ENCODE measurements around the gene ARHGEF12.

The ARHGEF12 gene

DNA sequence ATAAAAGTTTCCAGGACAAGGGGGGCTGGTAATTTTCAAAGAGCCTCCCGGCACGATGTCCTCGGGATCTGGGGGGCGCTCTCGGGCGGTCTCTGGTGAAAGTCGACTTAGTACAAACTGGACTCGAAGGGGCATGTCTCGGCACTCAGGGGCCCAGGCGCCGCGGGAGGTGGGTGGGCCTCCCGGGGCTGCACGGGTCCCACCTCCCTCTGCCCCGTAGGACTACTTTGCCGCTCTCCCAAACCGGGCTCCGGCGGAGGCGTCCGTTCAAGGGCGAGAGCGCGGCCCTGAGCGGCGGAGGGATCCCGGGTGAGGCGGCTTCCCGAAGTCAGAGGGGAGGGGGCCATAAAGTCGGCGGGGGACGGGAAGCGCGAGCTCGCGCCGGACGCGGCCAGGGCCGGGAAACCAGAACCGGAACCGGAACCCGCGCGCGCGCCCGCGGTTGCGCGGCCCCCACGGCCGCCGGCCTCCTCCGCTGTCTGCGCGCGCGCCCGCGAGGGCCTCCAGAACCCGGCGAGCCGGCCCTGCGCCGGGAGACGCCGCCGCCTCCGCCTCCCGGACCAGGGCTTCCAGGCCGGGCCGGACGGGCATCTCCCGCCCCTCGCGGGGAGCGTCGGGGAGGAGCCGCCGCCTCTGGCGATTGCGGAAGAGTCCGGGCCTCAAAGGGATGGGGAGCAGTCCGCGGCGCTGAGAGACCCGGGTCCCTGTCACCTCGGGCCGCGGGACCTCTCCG lies at the start of gene ARHGEF12:
TSS of gene ARHGEF12 (plus strand) at position 506 of the 733 bp plus-strand sequence. CDS start 831 bp downstream, outside the sequence.
- DNase-seq, result peak; percentile 77

DNA sequence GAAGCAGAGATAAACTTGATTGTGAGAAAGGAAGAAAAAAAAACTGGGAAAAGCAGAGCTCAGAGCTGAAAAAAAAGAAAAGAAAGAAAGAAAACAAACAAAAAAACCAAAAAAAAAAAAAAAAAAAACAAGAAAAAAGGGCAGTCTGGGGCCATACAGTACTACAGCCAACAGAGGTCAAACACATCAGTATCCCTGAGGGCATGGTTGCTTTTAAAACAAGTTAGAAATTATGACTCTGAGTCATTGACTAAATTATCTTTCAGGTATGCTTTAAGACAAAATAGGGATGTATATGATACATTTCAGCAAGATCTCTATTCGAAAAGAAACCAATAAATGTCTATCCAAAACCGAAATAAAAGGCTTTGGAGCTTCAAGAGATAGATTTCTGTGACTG lies 48.2 kb upstream of the ARHGEF12 start:
- no peak for DNase-seq

DNA sequence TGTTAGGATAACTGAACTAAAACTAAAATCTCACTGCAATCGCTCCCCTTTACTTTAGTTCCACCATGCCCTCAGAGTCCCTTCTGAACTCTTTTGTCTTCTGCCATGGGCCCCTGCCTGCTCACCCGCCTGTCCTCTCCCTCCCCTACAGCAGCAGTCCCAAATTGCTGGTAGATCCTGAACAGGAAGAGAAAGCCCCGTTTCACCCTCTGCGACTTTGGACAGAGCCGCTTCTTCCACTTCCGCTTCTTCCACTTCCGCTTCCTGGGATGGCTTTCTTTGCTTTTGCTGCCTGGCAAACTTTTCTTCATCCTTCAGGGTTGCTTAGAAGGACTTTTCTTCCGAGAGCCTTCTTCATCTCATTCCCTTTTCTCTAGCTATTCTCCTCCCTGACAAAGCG lies 46.8 kb upstream of the ARHGEF12 start:
- no peak for DNase-seq

- DNase-seq, result no peak
Observed at GRCh38 chr11:120290956-120291355, 45.3 kb upstream of the ARHGEF12 start.

DNA sequence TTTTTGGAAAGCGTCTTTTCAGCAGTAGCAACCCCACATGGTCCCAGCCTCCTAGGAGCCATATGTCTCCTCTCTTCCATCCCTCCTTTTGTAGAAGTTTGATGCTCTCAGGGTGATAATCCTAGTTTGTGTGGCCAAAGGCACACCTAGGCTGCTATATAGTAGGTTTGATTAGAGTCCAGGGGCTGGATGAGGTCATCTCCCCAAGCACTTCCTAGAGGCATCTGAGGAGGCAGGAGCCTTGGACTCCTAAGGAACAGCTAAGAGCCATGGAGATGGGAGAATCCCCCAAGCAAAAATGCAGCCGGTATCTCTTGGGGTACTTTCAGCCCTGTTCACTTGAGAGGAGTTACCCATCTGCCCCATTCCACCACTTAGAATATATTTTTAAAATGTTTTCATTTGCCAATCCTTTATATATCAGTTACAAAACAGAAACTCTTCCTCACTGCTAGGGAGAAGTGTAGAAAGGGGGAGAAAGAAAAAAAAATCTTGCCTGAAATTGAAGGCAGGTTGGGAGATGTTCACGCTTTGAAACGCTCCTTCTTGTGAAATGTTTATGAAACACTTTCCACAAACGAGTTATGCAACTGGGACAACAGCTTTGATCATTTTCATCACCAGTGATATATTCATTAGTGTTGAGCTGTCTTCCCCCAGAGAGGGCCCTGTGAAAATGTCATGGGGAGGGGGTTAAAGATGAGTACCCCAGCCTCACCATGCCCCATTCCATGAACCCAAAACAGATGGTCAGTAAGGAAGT lies 43.0 kb upstream of the ARHGEF12 start:
- no peak for DNase-seq

DNA sequence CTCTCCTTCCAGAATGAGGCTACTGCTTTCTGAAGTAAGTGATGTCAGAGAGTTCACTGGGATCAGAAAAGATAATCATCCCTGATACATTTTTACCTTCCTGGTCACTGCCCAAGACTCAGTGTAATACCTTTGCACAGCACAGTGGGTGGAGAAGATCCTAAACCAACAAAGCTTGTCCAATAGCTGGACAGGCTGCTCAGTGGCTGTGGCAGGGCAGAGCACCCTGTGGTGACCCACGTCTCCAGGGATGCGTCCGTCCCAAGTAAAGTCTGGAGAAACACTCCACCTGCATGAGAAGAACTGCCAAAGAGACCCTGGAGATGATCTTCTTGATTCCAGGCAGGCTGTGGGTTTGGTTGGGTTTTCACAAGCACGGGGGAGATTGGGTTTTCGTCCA lies 42.1 kb upstream of the ARHGEF12 start:
- no peak for DNase-seq

GRCh38 chr11:120295099-120295498 lies 41.1 kb upstream of the ARHGEF12 start:
- no peak for DNase-seq

DNA sequence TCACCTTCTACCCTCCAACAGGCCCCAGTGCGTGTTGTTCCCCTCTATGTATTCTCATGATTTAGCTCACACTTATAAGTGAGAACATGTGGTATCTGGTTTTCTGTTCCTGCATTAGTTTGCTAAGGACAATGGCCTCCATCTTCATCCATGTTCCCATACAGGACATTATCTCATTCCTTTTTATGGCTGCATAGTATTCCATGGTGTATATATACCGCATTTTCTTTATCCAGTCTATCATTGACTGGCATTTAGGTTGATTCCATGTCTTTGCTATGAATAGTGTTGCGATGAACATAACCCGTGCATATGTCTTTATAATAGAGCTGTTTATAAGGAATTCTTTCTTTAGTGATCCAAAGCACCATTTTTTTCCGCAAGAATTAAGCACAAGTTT lies 39.7 kb upstream of the ARHGEF12 start:
- DNase-seq, result no peak

- DNase-seq, result no peak
Observed at GRCh38 chr11:120298461-120298860, 37.8 kb upstream of the ARHGEF12 start.

- no peak for DNase-seq
Observed at GRCh38 chr11:120302001-120302805, 34.0 kb upstream of the ARHGEF12 start.

- peak; percentile 47 for DNase-seq
Observed at GRCh38 chr11:120303004-120303637, 33.1 kb upstream of the ARHGEF12 start.

GRCh38 chr11:120304526-120304925 lies 31.7 kb upstream of the ARHGEF12 start:
- no peak for DNase-seq

- DNase-seq, result no peak
Observed at GRCh38 chr11:120305286-120305685, 30.9 kb upstream of the ARHGEF12 start.

- peak; percentile 48 for DNase-seq
Observed at GRCh38 chr11:120306519-120307242, 29.5 kb upstream of the ARHGEF12 start.

- DNase-seq, result no peak
Observed at GRCh38 chr11:120307476-120307875, 28.7 kb upstream of the ARHGEF12 start.

DNA sequence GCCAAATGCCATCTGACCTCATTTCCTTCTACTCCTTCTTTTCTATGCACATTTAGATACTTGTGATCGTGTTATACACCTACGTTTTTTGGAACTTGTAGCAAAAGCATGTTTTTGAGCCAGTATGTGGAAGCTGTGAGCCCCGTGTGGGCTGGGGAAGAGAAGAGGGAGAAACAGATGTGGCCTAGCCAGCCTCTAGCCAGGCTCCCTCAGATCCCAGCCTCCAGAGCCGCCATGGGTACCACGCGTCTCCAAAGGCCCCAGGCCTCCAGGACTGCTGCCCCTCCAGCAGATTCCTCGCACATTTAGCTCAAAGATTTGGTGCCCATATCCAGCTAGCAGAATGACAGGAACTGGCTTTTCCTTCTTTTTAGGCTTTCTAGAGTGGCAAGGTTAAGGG lies 28.1 kb upstream of the ARHGEF12 start:
- no peak for DNase-seq

DNA sequence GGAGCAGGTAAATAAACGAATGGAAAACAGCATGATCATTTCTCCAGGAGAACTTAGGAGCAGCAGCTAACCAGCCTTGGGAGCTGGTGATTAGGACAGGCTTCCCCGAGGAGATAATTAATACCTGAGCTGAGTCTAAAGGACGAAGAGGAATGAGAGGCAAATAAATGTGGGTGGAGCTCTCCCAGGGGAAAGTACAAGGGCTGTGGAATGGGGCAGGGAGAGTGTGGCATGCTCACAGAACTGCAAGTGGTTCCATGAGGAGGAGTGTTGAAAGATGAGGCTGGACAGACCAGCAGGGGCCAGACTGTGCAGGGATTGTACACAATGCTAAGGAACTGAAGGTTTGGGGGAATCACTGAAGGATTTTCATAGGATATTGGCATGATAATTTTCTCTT lies 25.3 kb upstream of the ARHGEF12 start:
- DNase-seq, result no peak

DNA sequence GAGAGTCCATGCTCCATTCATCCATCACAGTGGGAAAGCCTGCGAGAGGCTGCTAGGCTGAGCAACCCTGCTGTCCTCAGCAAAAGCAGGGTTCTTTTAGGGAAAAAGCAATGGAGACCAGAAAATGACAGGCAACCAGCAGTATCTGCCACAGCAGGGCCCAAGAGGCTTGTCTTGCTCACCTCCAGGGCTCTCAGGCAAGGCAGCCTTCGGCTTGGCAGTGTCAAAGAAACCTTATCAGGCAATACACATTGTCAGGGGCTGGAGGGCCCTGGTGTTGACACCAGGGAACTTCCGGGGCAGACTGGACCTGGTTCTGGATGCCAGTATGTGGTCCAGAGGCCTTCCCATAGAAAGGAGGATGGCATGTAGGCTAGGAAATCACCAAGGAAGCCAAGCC lies 21.4 kb upstream of the ARHGEF12 start:
- DNase-seq, result no peak

DNA sequence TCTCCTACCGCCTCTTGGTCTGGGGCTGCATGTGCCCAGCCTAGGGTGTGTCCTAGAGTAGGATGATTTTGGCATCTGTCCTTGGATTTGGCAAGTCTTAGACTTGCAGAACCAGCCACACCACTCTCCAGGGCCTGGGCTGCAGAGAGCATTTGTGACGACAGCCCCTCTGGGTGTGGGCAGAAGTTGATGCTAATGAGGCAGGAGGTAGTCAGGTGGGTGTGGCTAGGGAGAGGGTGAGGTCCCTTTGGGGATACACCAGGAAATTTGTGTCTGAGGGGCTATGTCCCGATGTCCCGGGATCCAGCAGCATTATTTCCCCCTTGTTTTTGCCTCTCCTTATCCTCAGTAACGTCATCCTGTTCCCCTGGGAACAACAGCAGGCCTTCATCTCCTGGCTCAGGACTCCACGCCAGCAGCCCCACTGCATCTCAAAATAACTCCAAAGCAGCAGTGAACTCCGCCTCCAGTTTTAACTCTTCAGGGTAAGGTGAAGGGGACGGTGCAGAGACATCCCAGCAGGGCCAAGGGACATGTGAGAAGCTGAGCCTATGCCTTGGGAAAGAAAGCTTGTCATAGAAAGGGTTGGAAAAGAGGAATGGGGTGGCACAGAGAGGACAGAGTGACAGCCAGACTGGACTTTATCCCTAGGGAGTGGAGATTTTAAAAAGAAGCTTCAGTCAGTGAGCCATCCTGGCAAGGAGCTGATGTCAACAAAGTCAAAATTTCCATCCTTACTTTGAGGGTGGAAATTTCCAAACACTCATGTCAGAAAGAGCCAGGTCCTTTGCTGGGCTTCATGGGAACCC lies 19.1 kb upstream of the ARHGEF12 start:
- no peak for DNase-seq

DNA sequence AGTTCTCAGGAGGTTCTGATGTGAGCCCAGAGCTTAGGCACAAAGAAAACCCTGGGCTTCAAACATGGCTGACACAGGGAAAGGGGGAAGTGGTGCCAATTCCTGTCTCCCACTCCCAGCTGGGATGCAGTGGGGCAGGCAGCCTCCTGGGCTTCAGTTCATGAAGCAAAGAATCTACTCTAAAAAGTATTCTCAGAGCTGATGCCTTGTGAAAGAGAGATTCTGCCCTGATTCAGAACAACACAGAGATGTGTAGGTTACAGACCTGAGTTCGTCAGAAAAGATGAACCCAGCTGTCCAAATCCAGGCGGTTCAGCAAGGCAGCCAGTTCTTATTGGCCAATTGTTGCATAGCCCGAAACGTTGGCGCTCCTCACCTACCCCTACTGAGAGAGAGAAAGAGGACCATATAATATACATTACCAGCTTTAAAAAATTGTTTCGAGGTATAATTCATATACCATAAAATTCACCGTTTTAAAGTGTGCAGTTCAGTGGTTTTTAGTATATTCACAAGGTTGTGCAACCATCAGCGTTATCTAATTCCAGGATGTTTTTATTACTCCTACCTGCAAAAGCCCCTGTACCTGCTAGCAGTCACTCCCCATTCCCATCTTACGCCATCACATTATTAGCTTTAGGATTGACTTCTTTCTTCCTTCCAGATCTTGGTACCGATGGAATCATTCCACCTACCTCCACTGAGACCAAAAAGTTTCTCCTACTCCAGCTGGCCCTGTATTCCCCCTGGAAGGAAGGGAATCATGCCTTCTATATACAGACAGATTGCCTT lies 18.3 kb upstream of the ARHGEF12 start:
- DNase-seq, result no peak

GRCh38 chr11:120318906-120319305 lies 17.3 kb upstream of the ARHGEF12 start:
- no peak for DNase-seq

Data from T1000 (cell line).